Body of pancreas (tissue), 4 donors: ENCODE data around the gene TPM1.

Experiments used
- CTCF ChIP-seq, 7 experiments: fragments of 450-650 bp in 4 of 7; fragments of 200-600 bp in 3 of 7; sonication (generic) in 3 of 7; IDR thresholded peaks; one replicate each; pipeline ENCODE4 v1.5.1; 2016 to 2019; ENCODE audit warnings: antibody characterized with exemption in 7 of 7
- POLR2A ChIP-seq, 3 donors: fragments of 450-650 bp; IDR thresholded peaks; one replicate each; pipeline ENCODE4 v1.6.1; 2016; ENCODE audit warnings: antibody characterized with exemption in 3 of 3, mild to moderate bottlenecking in 2 of 3

DNA sequence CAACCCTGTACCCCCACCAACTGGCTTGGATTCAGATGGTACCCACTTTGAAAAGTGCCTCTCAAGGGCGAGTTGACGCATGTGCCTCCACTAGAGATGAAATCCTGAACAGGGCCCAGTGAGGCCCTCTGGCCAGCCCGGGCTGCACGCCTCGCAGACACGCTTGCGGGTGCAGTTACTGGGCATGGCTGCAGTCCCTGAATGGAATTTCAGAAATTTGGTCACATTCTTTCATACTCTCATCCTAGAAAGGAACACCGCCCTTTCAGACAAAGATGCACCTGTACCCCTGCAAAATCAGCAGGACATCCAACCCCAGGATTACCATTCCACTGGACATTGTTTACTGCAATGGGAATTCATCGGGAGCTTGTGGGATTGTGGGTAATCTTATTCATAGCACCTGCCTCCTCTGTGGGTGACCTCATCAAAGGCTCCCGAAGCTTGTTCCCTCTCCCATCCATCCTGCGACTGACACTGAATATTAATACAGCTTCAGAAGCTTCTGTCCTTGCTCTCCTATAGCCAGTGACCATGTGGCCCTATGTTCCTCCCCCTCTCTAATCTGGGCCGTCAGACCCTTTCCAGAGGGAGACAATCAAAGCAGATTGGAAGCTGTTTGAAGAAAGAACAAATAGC lies 42.5 kb upstream of the TPM1 start:
- TF ChIP-seq CTCF (IDR thresholded peaks at IDR 0.05) (no peak), POLR2A (IDR thresholded peaks at IDR 0.05) (no peak)
